CD14-positive monocyte (primary cell): ENCODE measurements around the gene NADK2. TPM values are rescaled to one million over a fixed set of nuclear protein-coding genes. Genes with fewer than 3 reads are reported as not detected.

ENCODE experiments used
- DNase-seq, 3 donors: peaks; one replicate each; pipeline ENCODE4 v3.0.0-alpha.2; 2011 to 2022
- H2AFZ ChIP-seq: 2 replicates; pipeline ENCODE4 v1.6.0; 2012; ENCODE audit warnings: mild to moderate bottlenecking, low read depth, low read length, inconsistent platforms; ENCODE audit not compliant: insufficient read depth, poor library complexity, severe bottlenecking
- H3K27ac ChIP-seq, 2 donors: 1 replicate in 1 of 2; 2 replicates in 1 of 2; pipeline ENCODE4 v1.5.1; 2012 to 2013; ENCODE audit warnings: low read length in 2 of 2, control low read depth in 1 of 2, inconsistent platforms in 1 of 2, low read depth in 1 of 2, mild to moderate bottlenecking in 1 of 2
- H3K27me3 ChIP-seq, 2 donors: one replicate each; pipeline versions ENCODE4 v1.6.0 to v1.6.1; 2011 to 2013; ENCODE audit warnings: low read length in 2 of 2; ENCODE audit not compliant: control insufficient read depth in 2 of 2, insufficient read depth in 2 of 2
- H3K36me3 ChIP-seq, 2 donors: replicated peaks in 1 of 2; 1 replicate in 1 of 2; 2 replicates in 1 of 2; pipeline versions ENCODE4 v1.5.1 to v1.6.1; 2012 to 2013; ENCODE audit warnings: low read length in 2 of 2, control low read depth in 1 of 2, inconsistent platforms in 1 of 2, mild to moderate bottlenecking in 1 of 2; ENCODE audit not compliant: insufficient read depth in 2 of 2, control insufficient read depth in 1 of 2
- H3K4me1 ChIP-seq, 2 donors: 1 replicate in 1 of 2; 2 replicates in 1 of 2; pipeline versions ENCODE4 v1.5.1 to v1.6.1; 2012 to 2013; ENCODE audit warnings: low read length in 2 of 2, control low read depth in 1 of 2, inconsistent platforms in 1 of 2, mild to moderate bottlenecking in 1 of 2, moderate library complexity in 1 of 2; ENCODE audit not compliant: insufficient read depth in 2 of 2, control insufficient read depth in 1 of 2
- H3K4me2 ChIP-seq: replicated peaks from 2 replicates; pipeline ENCODE3; 2012; ENCODE audit warnings: low read length, moderate library complexity, mild to moderate bottlenecking; ENCODE audit not compliant: poor library complexity, severe bottlenecking; ENCODE audit errors: extremely low read depth
- H3K4me3 ChIP-seq, 3 experiments: fragments of 200-600 bp in 1 of 3; sonication (generic) in 1 of 3; replicated peaks in 1 of 3; 1 replicate in 2 of 3; 2 replicates in 1 of 3; pipeline ENCODE4 v1.5.1; 2011 to 2013; ENCODE audit warnings: low read length in 3 of 3, mild to moderate bottlenecking in 3 of 3, control low read depth in 2 of 3, low read depth in 2 of 3, inconsistent platforms in 1 of 3, moderate library complexity in 1 of 3
- H3K79me2 ChIP-seq: 2 replicates; pipeline ENCODE4 v1.6.0; 2012; ENCODE audit warnings: mild to moderate bottlenecking, control low read depth, inconsistent platforms, low read length, moderate library complexity; ENCODE audit not compliant: insufficient read depth
- H3K9ac ChIP-seq: 2 replicates; pipeline ENCODE4 v1.6.0; 2017; ENCODE audit warnings: low read length, mild to moderate bottlenecking; ENCODE audit not compliant: insufficient read depth, poor library complexity, severe bottlenecking
- H3K9me3 ChIP-seq, 2 donors: replicated peaks in 1 of 2; 1 replicate in 1 of 2; 2 replicates in 1 of 2; pipeline versions ENCODE4 v1.5.1 to v1.6.1; 2012 to 2013; ENCODE audit warnings: low read length in 2 of 2, control low read depth in 1 of 2; ENCODE audit not compliant: control insufficient read depth in 1 of 2, insufficient read depth in 1 of 2
- H4K20me1 ChIP-seq: 2 replicates; pipeline ENCODE4 v1.6.0; 2012; ENCODE audit warnings: mild to moderate bottlenecking, low read length, control low read depth, moderate library complexity; ENCODE audit not compliant: insufficient read depth
- H3K27ac Mint-ChIP-seq, 7 donors: one replicate each; pipeline ENCODE4 v1.8.0; 2020; ENCODE audit warnings: mild to moderate bottlenecking in 7 of 7, mixed read lengths in 7 of 7, moderate library complexity in 6 of 7, inconsistent platforms in 2 of 7
- H3K27me3 Mint-ChIP-seq, 3 donors: one replicate each; pipeline ENCODE4 v1.8.0; 2021 to 2022; ENCODE audit warnings: low read depth in 3 of 3, mild to moderate bottlenecking in 3 of 3, mixed read lengths in 3 of 3, moderate library complexity in 3 of 3, inconsistent platforms in 1 of 3
- H3K36me3 Mint-ChIP-seq, 2 donors: one replicate each; pipeline ENCODE4 v1.8.0; 2020; ENCODE audit warnings: mixed read lengths in 2 of 2, inconsistent platforms in 1 of 2, mild to moderate bottlenecking in 1 of 2
- H3K4me1 Mint-ChIP-seq: one replicate; pipeline ENCODE4 v1.8.0; 2020; ENCODE audit warnings: mild to moderate bottlenecking, mixed read lengths
- H3K4me3 Mint-ChIP-seq, 2 donors: one replicate each; pipeline ENCODE4 v1.8.0; 2020; ENCODE audit warnings: mild to moderate bottlenecking in 2 of 2, mixed read lengths in 2 of 2, moderate library complexity in 1 of 2
- H3K9me3 Mint-ChIP-seq, 7 donors: one replicate each; pipeline ENCODE4 v1.8.0; 2020 to 2022; ENCODE audit warnings: mixed read lengths in 7 of 7, mild to moderate bottlenecking in 6 of 7, moderate library complexity in 6 of 7, inconsistent platforms in 2 of 7
- CTCF ChIP-seq: fragments of 200-600 bp; IDR thresholded peaks from one replicate; pipeline ENCODE4 v1.8.0; 2022; ENCODE audit warnings: antibody characterized with exemption, mild to moderate bottlenecking
- WGBS: methylation state at CpG from one replicate; pipeline ENCODE4 v1.1.5; 2013; ENCODE audit warnings: missing lambda C conversion rate; ENCODE audit not compliant: insufficient coverage; 5-methylcytosine and 5-hydroxymethylcytosine counted together
- intact Hi-C, 2 donors: fragments of 100-400 bp; cut with micrococcal nuclease; formaldehyde crosslinking; loops; one replicate each; pipeline versions ENCODE4 v1.15.0 to v1.15.1; 2023
- polyA plus RNA-seq, 3 donors: library from polyadenylated mRNA; depleted of rRNA in 1 of 3; unstranded in 2 of 3; stranded (reverse) in 1 of 3; fragments of 300-500 nt in 2 of 3; fragments of >200 nt in 1 of 3; fragmentation: Illumina TruSeq in 2 of 3; gene quantifications; 1 replicate in 2 of 3; 2 replicates in 1 of 3; pipeline ENCODE4 v1.2.3, GENCODE V29; 2012 to 2021

NADK2 gene
- polyA plus RNA-seq, 3 donors = 2.6 to 5.9 (median 3.3) TPM

GRCh38 chr5:36205329-36205728 is 36.4 kb downstream of the NADK2 start:
- Histone ChIP-seq H3K27me3 (no peaks in the 10 kb centered on the region), H2AFZ (no peak overlapping the region), H3K27ac (no peak overlapping the region), H3K79me2 (no peaks in the 10 kb centered on the region), H3K4me2 (no peak overlapping the region), H3K9ac (no peak overlapping the region), H3K4me3 (no peak overlapping the region), H4K20me1 (no peaks in the 10 kb centered on the region), H3K36me3 (peaks cover 14 to 58% of the 10 kb centered on the region in 2 donors), H3K4me1 (no peaks in the 10 kb centered on the region), H3K9me3 (no peaks in the 10 kb centered on the region)
- TF ChIP-seq CTCF = no peak
- Mint-ChIP-seq H3K4me3 (no peak overlapping the region), H3K36me3 (peaks cover 29 to 37% of the 10 kb centered on the region in 2 donors), H3K27ac (no peak overlapping the region), H3K9me3 (peaks cover 0 to 2% (median 0%) of the 10 kb centered on the region in 7 donors), H3K4me1 (no peaks in the 10 kb centered on the region), H3K27me3 (peaks cover 0 to 3% (median 1%) of the 10 kb centered on the region in 3 donors)
- intact Hi-C loops = no loop called here
- no peak for DNase-seq
- WGBS = 100% methylated on average over 1 of the region's 2 CpGs

- no peak for DNase-seq
- Histone ChIP-seq H2AFZ (no peak overlapping the region), H3K27ac (no peak overlapping the region), H3K27me3 (no peaks in the 10 kb centered on the region), H3K4me1 (no peaks in the 10 kb centered on the region), H3K4me3 (no peak overlapping the region), H3K4me2 (no peak overlapping the region), H4K20me1 (no peaks in the 10 kb centered on the region), H3K9ac (no peak overlapping the region), H3K79me2 (no peaks in the 10 kb centered on the region), H3K9me3 (no peaks in the 10 kb centered on the region), H3K36me3 (peaks cover 14 to 58% of the 10 kb centered on the region in 2 donors)
- Mint-ChIP-seq H3K27ac (no peak overlapping the region), H3K27me3 (peaks cover 0 to 3% (median 1%) of the 10 kb centered on the region in 3 donors), H3K4me1 (no peaks in the 10 kb centered on the region), H3K4me3 (no peak overlapping the region), H3K36me3 (peaks cover 39 to 41% of the 10 kb centered on the region in 2 donors), H3K9me3 (peaks cover 0 to 2% (median 0%) of the 10 kb centered on the region in 7 donors)
- WGBS = no CpG with 5 or more reads among the region's 3 CpGs
- intact Hi-C loops = no loop called here
- TF ChIP-seq CTCF = no peak
These were observed 39.2 kb downstream of the NADK2 start for GRCh38 chr5:36202521-36202961.
